NCI-H510A (cell line): Measurements from ENCODE around the gene MED28.

Experiments
- DNase-seq: peaks from one replicate; lab custom pipeline; 2025; lab: John Stamatoyannopoulos, UW

MED28 gene

GRCh38 chr4:17667253-17667652 is 52.8 kb downstream of the MED28 start:
- no peak for DNase-seq

- peak; percentile 75 for DNase-seq
Observed at GRCh38 chr4:17667653-17668201, 53.3 kb downstream of the MED28 start.

- DNase-seq: no peak
Observed at GRCh38 chr4:17670423-17670822, 56.0 kb downstream of the MED28 start.

- DNase-seq: no peak
Observed at GRCh38 chr4:17680559-17681280, 66.3 kb downstream of the MED28 start.

- no peak for DNase-seq
Observed at GRCh38 chr4:17681281-17682221, 67.1 kb downstream of the MED28 start.

GRCh38 chr4:17682222-17682566 is 67.8 kb downstream of the MED28 start:
- no peak for DNase-seq
